Fibroblast of mammary gland (primary cell): ENCODE measurements around the gene IFITM1.
"Not testable (repeated sequence)": the region's sequence is repeated elsewhere in the genome, so short reads cannot be mapped to it uniquely, and the experiment has no call there.

Experiments used
- DNase-seq: peaks from one replicate; pipeline ENCODE4 v3.0.0-alpha.2; 2010; ENCODE audit warnings: low read depth
- H3K4me3 ChIP-seq: 2 replicates; pipeline ENCODE4 v1.5.1; 2011; ENCODE audit warnings: low read depth, mild to moderate bottlenecking, low read length, moderate library complexity; ENCODE audit not compliant: control insufficient read depth
- CTCF ChIP-seq: conservative IDR thresholded peaks from 2 replicates; pipeline ENCODE4 v1.5.1; 2011; ENCODE audit warnings: low read depth, low read length, inconsistent platforms; ENCODE audit not compliant: control insufficient read depth, insufficient read depth

Gene IFITM1

GRCh38 chr11:327581-327923 is 13.7 kb downstream of the IFITM1 start:
- no peak for DNase-seq
- no peak overlapping the region for H3K4me3 ChIP-seq
- no peak for TF ChIP-seq CTCF

GRCh38 chr11:328012-328411 is 14.2 kb downstream of the IFITM1 start:
- H3K4me3 ChIP-seq: no peak overlapping the region
- DNase-seq: no peak
- TF ChIP-seq CTCF: no peak

- not testable (repeated sequence) for H3K4me3 ChIP-seq, DNase-seq
Observed at GRCh38 chr11:328516-329100, 14.8 kb downstream of the IFITM1 start.

- TF ChIP-seq CTCF: no peak
- no peak overlapping the region for H3K4me3 ChIP-seq
- no peak for DNase-seq
Observed at GRCh38 chr11:329886-330253, 16.0 kb downstream of the IFITM1 start.

- H3K4me3 ChIP-seq: no peak overlapping the region
- no peak for DNase-seq
- TF ChIP-seq CTCF: no peak
Observed at GRCh38 chr11:330307-330693, 16.5 kb downstream of the IFITM1 start.

GRCh38 chr11:330694-331357 is 17.0 kb downstream of the IFITM1 start:
- no peak overlapping the region for H3K4me3 ChIP-seq
- no peak for DNase-seq
- no peak for TF ChIP-seq CTCF

- TF ChIP-seq CTCF: no peak
- no peak overlapping the region for H3K4me3 ChIP-seq
- no peak for DNase-seq
Observed at GRCh38 chr11:331358-332060, 17.7 kb downstream of the IFITM1 start.
